GM12878 (cell line): Measurements from ENCODE around the gene TMED6. TPM values are rescaled to one million over a fixed set of nuclear protein-coding genes. Genes with fewer than 3 reads are reported as not detected.

ENCODE experiments used
- ATAC-seq: fragments of 200-7000 bp; cut with Tn5 transposase; 3 replicates; pipeline ENCODE4 v1.9.1; 2020; ENCODE audit warnings: mild to moderate bottlenecking, moderate library complexity
- BruUV-seq: library from RNA; stranded (reverse); fragments of 400-500 nt; replicated peaks from 2 replicates; lab custom pipeline; 2021; lab: Mats Ljungman, UMichigan
- CTCF ChIA-PET: fragments of 300-600 bp; sonication (Branson Sonifier 250); formaldehyde crosslinking; extraction: SDS; loops from one replicate; lab custom pipeline; 2021; ENCODE audit warnings: inconsistent platforms; lab: Yijun Ruan, JAX
- POLR2A ChIA-PET: fragments of 350-600 bp; formaldehyde crosslinking; extraction: SDS; loops from one replicate; lab custom pipeline; 2021; ENCODE audit warnings: inconsistent platforms; lab: Charles Lee
- RAD21 ChIA-PET: fragments of 300-600 bp; sonication (Branson Sonifier 250); formaldehyde crosslinking; loops from one replicate; lab custom pipeline; 2023; ENCODE audit warnings: antibody characterized with exemption; ENCODE audit not compliant: unreplicated experiment; lab: Charles Lee
- SMC1A ChIA-PET: fragments of 300-600 bp; sonication (Branson Sonifier 250); formaldehyde crosslinking; loops from one replicate; lab custom pipeline; 2023; ENCODE audit not compliant: unreplicated experiment, uncharacterized antibody; lab: Charles Lee
- DNase-seq: peaks from one replicate; pipeline ENCODE4 v3.0.0-alpha.2; 2011; ENCODE audit warnings: low read depth, low spot score
- FAIRE-seq: peaks from 3 replicates; lab custom pipeline; 2011; peaks lifted over from hg19 to GRCh38; lab: Jason Lieb, UNC
- H2AFZ ChIP-seq: 2 replicates; pipeline ENCODE4 v1.6.0; 2011; ENCODE audit warnings: low read depth, low read length, control low read depth; ENCODE audit not compliant: control insufficient read depth
- H3K27ac ChIP-seq: 2 replicates; pipeline ENCODE4 v1.5.1; 2011; ENCODE audit warnings: control low read depth; ENCODE audit not compliant: control insufficient read depth, insufficient read depth
- H3K27me3 ChIP-seq, 2 experiments: replicated peaks in 1 of 2; 2 replicates each; pipeline versions ENCODE4 v1.6.0 to v1.6.1; 2011; ENCODE audit warnings: low read length in 1 of 2; ENCODE audit not compliant: control insufficient read depth in 2 of 2, insufficient read depth in 2 of 2
- H3K36me3 ChIP-seq, 2 experiments: 2 replicates each; pipeline ENCODE4 v1.5.1; 2011; ENCODE audit warnings: low read length in 1 of 2; ENCODE audit not compliant: control insufficient read depth in 2 of 2, insufficient read depth in 2 of 2
- H3K4me1 ChIP-seq: 2 replicates; pipeline ENCODE4 v1.6.1; 2011; ENCODE audit warnings: mild to moderate bottlenecking, low read length, moderate library complexity, mixed read lengths; ENCODE audit not compliant: control insufficient read depth, insufficient read depth
- H3K4me2 ChIP-seq: 2 replicates; pipeline ENCODE4 v1.6.0; 2011; ENCODE audit warnings: control low read depth; ENCODE audit not compliant: control insufficient read depth, insufficient read depth
- H3K4me3 ChIP-seq: fragments of 200-600 bp; sonication (generic); 2 replicates; pipeline ENCODE4 v1.5.1; 2016
- H3K79me2 ChIP-seq: 2 replicates; pipeline ENCODE4 v1.6.0; 2011; ENCODE audit warnings: low read length; ENCODE audit not compliant: control insufficient read depth, insufficient read depth
- H3K9ac ChIP-seq: 2 replicates; pipeline ENCODE4 v1.8.0; 2011; ENCODE audit warnings: low read length, control low read depth, mixed read lengths; ENCODE audit not compliant: control insufficient read depth, insufficient read depth
- H3K9me3 ChIP-seq: replicated peaks from 3 replicates; pipeline ENCODE4 v1.5.1; 2011; ENCODE audit warnings: mild to moderate bottlenecking, low read length; ENCODE audit not compliant: control insufficient read depth, insufficient read depth
- H4K20me1 ChIP-seq: 2 replicates; pipeline ENCODE4 v1.6.0; 2011; ENCODE audit not compliant: control insufficient read depth, insufficient read depth
- CBFB ChIP-seq: IDR thresholded peaks from 2 replicates; pipeline ENCODE4 v1.6.1; 2016; ENCODE audit warnings: antibody characterized with exemption, low read depth
- ESRRA ChIP-seq: IDR thresholded peaks from 2 replicates; pipeline ENCODE4 v1.6.1; 2012; ENCODE audit warnings: mild to moderate bottlenecking, low read length, improper control_type of control experiment
- FOXK2 ChIP-seq: fragments of 450-650 bp; IDR thresholded peaks from 2 replicates; pipeline ENCODE4 v1.6.1; 2017; ENCODE audit warnings: mild to moderate bottlenecking, moderate library complexity
- HSF1 ChIP-seq: fragments of 150-350 bp; IDR thresholded peaks from 2 replicates; pipeline ENCODE4 v1.6.1; 2014; ENCODE audit warnings: mild to moderate bottlenecking, low read depth, low read length
- MYB ChIP-seq: fragments of 150-350 bp; IDR thresholded peaks from 2 replicates; pipeline ENCODE4 v1.6.1; 2014; ENCODE audit warnings: mild to moderate bottlenecking, low read depth, low read length, borderline replicate concordance
- PAX8 ChIP-seq: fragments of 450-650 bp; IDR thresholded peaks from 2 replicates; pipeline ENCODE4 v1.6.1; 2017; ENCODE audit warnings: mild to moderate bottlenecking, moderate library complexity
- PKNOX1 ChIP-seq: fragments of 450-650 bp; IDR thresholded peaks from 2 replicates; pipeline ENCODE4 v1.6.1; 2016; ENCODE audit warnings: mild to moderate bottlenecking
- RUNX3 ChIP-seq: IDR thresholded peaks from 2 replicates; pipeline ENCODE4 v1.6.1; 2012; ENCODE audit warnings: low read length, inconsistent platforms
- WRNIP1 ChIP-seq: IDR thresholded peaks from 2 replicates; pipeline ENCODE4 v1.6.1; 2011; ENCODE audit warnings: low read depth, low read length, improper control_type of control experiment, borderline replicate concordance
- WGBS: methylation state at CpG from one replicate; pipeline ENCODE4 v1.1.6; 2016; ENCODE audit warnings: low lambda C conversion rate; ENCODE audit not compliant: insufficient replicate concordance, insufficient coverage; ENCODE audit errors: missing lambda C conversion rate; 5-methylcytosine and 5-hydroxymethylcytosine counted together
- in situ Hi-C: fragments of 300-500 bp; cut with MboI; formaldehyde crosslinking; loops from 9 replicates; pipeline ENCODE4 v1.14.3; 2018; ENCODE audit warnings: mixed read lengths
- intact Hi-C: fragments of 100-400 bp; cut with micrococcal nuclease; formaldehyde crosslinking; loops from one replicate; pipeline ENCODE4 v1.14.2; 2022; ENCODE audit not compliant: unreplicated experiment
- polyA plus RNA-seq, 11 experiments: library from polyadenylated mRNA; depleted of rRNA in 4 of 11; unstranded in 6 of 11; stranded (reverse) in 5 of 11; fragments of >200 nt; fragmentation: Nextera tagmentation in 4 of 11; fragmentation: Illumina TruSeq in 1 of 11; extraction: Ambion mirVana in 4 of 11; extraction: Trizol in 1 of 11; gene quantifications; 1 replicate in 1 of 11; 2 replicates in 10 of 11; pipeline versions ENCODE4 v1.2.1 to v1.2.3, GENCODE V29; 2011 to 2016; ENCODE audit warnings: inconsistent platforms in 2 of 11, missing spikeins in 2 of 11, low read depth in 1 of 11
- total RNA-seq, 4 experiments: library from RNA; depleted of rRNA in 3 of 4; stranded (reverse); fragments of >200 nt in 3 of 4; fragmentation: Illumina TruSeq in 1 of 4; extraction: Trizol in 1 of 4; gene quantifications; 2 replicates each; pipeline versions ENCODE4 v1.2.1 to v1.2.3, GENCODE V29; 2013 to 2021

The TMED6 gene
- total and polyA plus RNA-seq, 10 of the 15 experiments (the other 5 are each of a cell fraction or from before 2014, with no cell fraction given), result 0.27 to 1.7 (median 0.78) TPM

GRCh38 chr16:69309316-69309715 is 42.3 kb downstream of the TMED6 start:
- peaks cover 22% of the 10 kb centered on the region for H3K79me2 ChIP-seq
- in situ Hi-C loops, result no loop called here
- no peaks in the 10 kb centered on the region for H4K20me1 ChIP-seq
- no peak overlapping the region for H3K4me3 ChIP-seq
- no peak for DNase-seq
- no peaks in the 10 kb centered on the region for H3K27me3 ChIP-seq
- no peaks in the 10 kb centered on the region for H3K36me3 ChIP-seq
- SMC1A ChIA-PET, result no interaction called here
- no peak for TF ChIP-seq FOXK2
- no peak for TF ChIP-seq PAX8
- no peak for TF ChIP-seq ESRRA
- TF ChIP-seq MYB, result no peak
- TF ChIP-seq WRNIP1, result no peak
- TF ChIP-seq, all 136 proteins: peak for 0
- H3K9me3 ChIP-seq, result no peaks in the 10 kb centered on the region
- no TSS peak for BruUV-seq
- CTCF ChIA-PET, result no interaction called here
- intact Hi-C loops, result no loop called here
- no peak for ATAC-seq
- WGBS, result 95% methylated on average over 12 of the region's 12 CpGs
- no peak for FAIRE-seq
- POLR2A ChIA-PET, result no interaction called here
- no peak overlapping the region for H3K4me2 ChIP-seq
- RAD21 ChIA-PET, result no interaction called here
- H2AFZ ChIP-seq, result no peak overlapping the region
- no peaks in the 10 kb centered on the region for H3K4me1 ChIP-seq
- H3K27ac ChIP-seq, result no peak overlapping the region
- no peak overlapping the region for H3K9ac ChIP-seq

- Histone ChIP-seq H2AFZ (no peak overlapping the region), H3K4me1 (no peaks in the 10 kb centered on the region), H3K4me2 (no peak overlapping the region), H3K9me3 (no peaks in the 10 kb centered on the region), H3K79me2 (peaks cover 13% of the 10 kb centered on the region), H3K4me3 (no peak overlapping the region), H3K27ac (no peak overlapping the region), H4K20me1 (no peaks in the 10 kb centered on the region), H3K27me3 (no peaks in the 10 kb centered on the region), H3K9ac (no peak overlapping the region), H3K36me3 (no peaks in the 10 kb centered on the region; a peak in 1 of 4 replicates)
- DNase-seq (no peak), ATAC-seq (no peak), FAIRE-seq (no peak)
- POLR2A ChIA-PET, result no interaction called here
- no peak for TF ChIP-seq RUNX3
- TF ChIP-seq HSF1, result no peak
- TF ChIP-seq PKNOX1, result no peak
- no peak for TF ChIP-seq CBFB
- RAD21 ChIA-PET, result no interaction called here
- intact Hi-C loops (no loop called here), in situ Hi-C loops (no loop called here)
- BruUV-seq, result no TSS peak
- SMC1A ChIA-PET, result no interaction called here
- WGBS, result 100% methylated on average over 2 of the region's 2 CpGs
- CTCF ChIA-PET, result no interaction called here
Observed at GRCh38 chr16:69307856-69308255, 43.7 kb downstream of the TMED6 start.
